Endothelial cell of umbilical vein (primary cell): ENCODE measurements around the gene TMEM120B. TPM values are rescaled to one million over a fixed set of nuclear protein-coding genes. Genes with fewer than 3 reads are reported as not detected.
A peak's percentile ranks its signal among the peaks of the same experiment; 100 is the strongest.

ENCODE experiments used
- BruUV-seq: library from RNA; stranded (reverse); fragments of 400-500 nt; replicated peaks from 2 replicates; lab custom pipeline; 2021; lab: Mats Ljungman, UMichigan
- CTCF ChIA-PET: fragments of 300-600, 350-600 bp; sonication (Branson Sonifier 250); formaldehyde crosslinking; loops from one replicate; lab custom pipeline; 2021; ENCODE audit warnings: antibody characterized with exemption, inconsistent platforms; lab: Charles Lee
- POLR2A ChIA-PET: fragments of 300-600, 350-600 bp; sonication (Branson Sonifier 250); formaldehyde crosslinking; loops from one replicate; lab custom pipeline; 2021; ENCODE audit warnings: antibody characterized with exemption, inconsistent platforms; lab: Charles Lee
- DNase-seq: peaks from one replicate; pipeline ENCODE4 v3.0.0-alpha.2; 2011; ENCODE audit warnings: low read depth, low spot score
- FAIRE-seq: peaks from 2 replicates; lab custom pipeline; 2011; peaks lifted over from hg19 to GRCh38; lab: Jason Lieb, UNC
- H2AFZ ChIP-seq: 2 replicates; pipeline ENCODE4 v1.6.0; 2012; ENCODE audit warnings: low read depth, low read length, control low read depth, inconsistent platforms
- H3K27ac ChIP-seq: 2 replicates; pipeline ENCODE4 v1.5.1; 2011; ENCODE audit warnings: low read depth, mild to moderate bottlenecking, control low read depth, low read length, moderate library complexity; ENCODE audit not compliant: insufficient read depth
- H3K27me3 ChIP-seq, 2 experiments: 2 replicates each; pipeline versions ENCODE4 v1.6.0 to v1.6.1; 2011; ENCODE audit warnings: low read length in 2 of 2, mixed read lengths in 1 of 2; ENCODE audit not compliant: control insufficient read depth in 2 of 2, insufficient read depth in 2 of 2
- H3K36me3 ChIP-seq, 2 experiments: 2 replicates in 1 of 2; 3 replicates in 1 of 2; pipeline ENCODE4 v1.5.1; 2011; ENCODE audit warnings: low read length in 2 of 2, mild to moderate bottlenecking in 1 of 2, moderate library complexity in 1 of 2; ENCODE audit not compliant: control insufficient read depth in 2 of 2, insufficient read depth in 2 of 2; ENCODE audit errors: extremely low read depth in 1 of 2
- H3K4me1 ChIP-seq: 3 replicates; pipeline ENCODE4 v1.5.1; 2011; ENCODE audit warnings: mild to moderate bottlenecking, low read length; ENCODE audit not compliant: control insufficient read depth, insufficient read depth; ENCODE audit errors: extremely low read depth
- H3K4me2 ChIP-seq: 2 replicates; pipeline ENCODE4 v1.6.1; 2011; ENCODE audit warnings: low read length, control low read depth, mixed read lengths; ENCODE audit not compliant: insufficient read depth
- H3K4me3 ChIP-seq, 3 experiments: fragments of 200-600 bp in 1 of 3; sonication (generic), shearing (Covaris generic) in 1 of 3; replicated peaks in 1 of 3; 2 replicates each; pipeline ENCODE4 v1.5.1; 2011 to 2016; ENCODE audit warnings: control low read depth in 3 of 3, low read length in 3 of 3, mild to moderate bottlenecking in 2 of 3, inconsistent platforms in 1 of 3, low read depth in 1 of 3, moderate library complexity in 1 of 3; ENCODE audit not compliant: insufficient read depth in 1 of 3
- H3K79me2 ChIP-seq: 2 replicates; pipeline ENCODE4 v1.6.0; 2012; ENCODE audit warnings: low read length, inconsistent platforms; ENCODE audit not compliant: control insufficient read depth, insufficient read depth
- H3K9ac ChIP-seq: replicated peaks from 2 replicates; pipeline ENCODE3; 2011; ENCODE audit warnings: low read length, control low read depth; ENCODE audit not compliant: insufficient read depth; ENCODE audit errors: extremely low read depth
- H3K9me1 ChIP-seq: replicated peaks from 3 replicates; pipeline ENCODE4 v1.6.0; 2011; ENCODE audit warnings: mild to moderate bottlenecking, low read length; ENCODE audit not compliant: control insufficient read depth, insufficient read depth; ENCODE audit errors: extremely low read depth
- H3K9me3 ChIP-seq: replicated peaks from 2 replicates; pipeline ENCODE4 v1.5.1; 2012; ENCODE audit warnings: low read length, inconsistent platforms; ENCODE audit not compliant: control insufficient read depth, insufficient read depth
- H4K20me1 ChIP-seq: replicated peaks from 2 replicates; pipeline ENCODE3; 2011; ENCODE audit warnings: mild to moderate bottlenecking, low read length; ENCODE audit not compliant: control insufficient read depth, insufficient read depth; ENCODE audit errors: extremely low read depth
- EZH2 ChIP-seq: IDR thresholded peaks from 2 replicates; pipeline ENCODE4 v1.6.1; 2012; ENCODE audit warnings: borderline replicate concordance, low read depth, mild to moderate bottlenecking, moderate library complexity, low read length, inconsistent platforms; ENCODE audit not compliant: severe bottlenecking
- FOS ChIP-seq: IDR thresholded peaks from 2 replicates; pipeline ENCODE4 v1.6.1; 2011; ENCODE audit warnings: mild to moderate bottlenecking, low read length, moderate library complexity, borderline replicate concordance; ENCODE audit not compliant: insufficient read depth
- GATA2 ChIP-seq: IDR thresholded peaks from 2 replicates; pipeline ENCODE4 v1.7.0; 2011; ENCODE audit warnings: low read depth, mild to moderate bottlenecking, moderate library complexity, mixed read lengths, low read length; ENCODE audit not compliant: insufficient read length, insufficient read depth
- JUN ChIP-seq: IDR thresholded peaks from 2 replicates; pipeline ENCODE4 v1.6.1; 2011; ENCODE audit warnings: borderline replicate concordance, low read depth; ENCODE audit not compliant: insufficient read length, insufficient read depth
- MYC ChIP-seq: IDR thresholded peaks from one replicate; pipeline ENCODE4 v1.6.1; 2011; ENCODE audit warnings: mild to moderate bottlenecking, low read depth, low read length
- POLR2A ChIP-seq: IDR thresholded peaks from 2 replicates; pipeline ENCODE4 v1.6.1; 2012; ENCODE audit warnings: low read depth, mild to moderate bottlenecking, control low read depth, low read length
- POLR2AphosphoS5 ChIP-seq: IDR thresholded peaks from 2 replicates; pipeline ENCODE4 v1.6.1; 2012; ENCODE audit warnings: low read depth, mild to moderate bottlenecking, control low read depth, low read length, moderate library complexity; ENCODE audit not compliant: insufficient read depth
- dilution Hi-C: fragments of 300-500 bp; cut with MboI; formaldehyde crosslinking; loops from one replicate; pipeline ENCODE4 v1.15.0; 2019; ENCODE audit warnings: low sequenced_read_pairs; ENCODE audit not compliant: extremely low pct_ligation_motif_present
- intact Hi-C: fragments of 100-400 bp; cut with micrococcal nuclease; formaldehyde crosslinking; loops from one replicate; pipeline ENCODE4 v1.10.0; 2022
- polyA plus RNA-seq, 4 experiments: library from polyadenylated mRNA; depleted of rRNA in 3 of 4; stranded (reverse) in 3 of 4; unstranded in 1 of 4; fragments of >200 nt; gene quantifications; 2 replicates each; pipeline versions ENCODE4 v1.2.1 to v1.2.3, GENCODE V29; 2011 to 2012; ENCODE audit warnings: missing spikeins in 1 of 4
- total RNA-seq: library from RNA; stranded (reverse); gene quantifications from 2 replicates; pipeline ENCODE4 v1.2.3, GENCODE V29; 2021
- TF ChIP-seq, protein P1 (sequence below): IDR thresholded peaks from 2 replicates; pipeline ENCODE4 v1.6.1; 2011; ENCODE audit not compliant: insufficient read depth, insufficient read length
- TF ChIP-seq, protein P2 (sequence below), 2 donors: IDR thresholded peaks; 1 replicate in 1 of 2; 2 replicates in 1 of 2; pipeline ENCODE4 v1.5.1; 2011; ENCODE audit warnings: low read length in 2 of 2, mild to moderate bottlenecking in 2 of 2, moderate library complexity in 2 of 2, control low read depth in 1 of 2, inconsistent platforms in 1 of 2, low read depth in 1 of 2; ENCODE audit not compliant: insufficient read depth in 1 of 2; ENCODE audit errors: extremely low read depth in 1 of 2

The TMEM120B gene
- total and polyA plus RNA-seq, 2 donors (not counting 3 experiments of a cell fraction or from before 2014, with no cell fraction given) = 10.4 to 12.8 TPM

DNA sequence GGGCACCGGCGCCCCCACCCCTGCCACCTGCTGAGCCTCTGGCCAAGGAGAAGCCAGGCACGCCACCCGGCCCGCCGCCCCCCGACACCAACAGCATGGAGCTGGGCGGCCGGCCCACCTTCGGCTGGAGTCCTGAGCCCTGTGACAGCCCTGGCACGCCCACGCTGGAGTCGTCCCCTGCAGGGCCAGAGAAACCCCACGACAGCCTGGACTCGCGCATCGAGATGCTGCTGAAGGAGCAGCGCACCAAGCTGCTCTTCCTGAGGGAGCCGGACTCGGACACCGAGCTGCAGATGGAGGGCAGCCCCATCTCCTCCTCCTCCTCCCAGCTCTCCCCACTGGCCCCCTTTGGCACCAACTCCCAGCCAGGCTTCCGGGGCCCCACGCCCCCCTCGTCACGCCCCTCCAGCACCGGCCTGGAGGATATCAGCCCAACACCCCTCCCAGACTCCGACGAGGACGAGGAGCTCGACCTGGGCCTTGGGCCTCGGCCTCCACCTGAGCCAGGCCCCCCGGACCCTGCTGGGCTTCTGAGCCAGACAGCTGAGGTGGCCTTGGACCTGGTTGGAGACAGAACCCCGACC lies 97.8 kb downstream of the TMEM120B start:
- Histone ChIP-seq H3K27me3 (no peaks in the 10 kb centered on the region), H3K27ac (no peak overlapping the region), H3K36me3 (peaks cover 4 to 38% of the 10 kb centered on the region in 2 experiments), H4K20me1 (no peaks in the 10 kb centered on the region), H3K4me1 (peaks cover 39% of the 10 kb centered on the region), H3K4me3 (no peak overlapping the region), H2AFZ (no peak overlapping the region), H3K9me1 (no peaks in the 10 kb centered on the region), H3K4me2 (no peak overlapping the region), H3K9me3 (no peaks in the 10 kb centered on the region), H3K79me2 (peaks cover 84% of the 10 kb centered on the region), H3K9ac (no peak overlapping the region)
- FAIRE-seq (no peak), DNase-seq (no peak)
- dilution Hi-C loops (no loop called here), intact Hi-C loops (no loop called here)
- TF ChIP-seq MYC (no peak), POLR2A (no peak), GATA2 (no peak), FOS (no peak), POLR2AphosphoS5 (no peak), EZH2 (no peak), JUN (no peak)
- TF ChIP-seq, protein P1, sequence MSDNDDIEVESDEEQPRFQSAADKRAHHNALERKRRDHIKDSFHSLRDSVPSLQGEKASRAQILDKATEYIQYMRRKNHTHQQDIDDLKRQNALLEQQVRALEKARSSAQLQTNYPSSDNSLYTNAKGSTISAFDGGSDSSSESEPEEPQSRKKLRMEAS = no peak
- TF ChIP-seq, protein P2, sequence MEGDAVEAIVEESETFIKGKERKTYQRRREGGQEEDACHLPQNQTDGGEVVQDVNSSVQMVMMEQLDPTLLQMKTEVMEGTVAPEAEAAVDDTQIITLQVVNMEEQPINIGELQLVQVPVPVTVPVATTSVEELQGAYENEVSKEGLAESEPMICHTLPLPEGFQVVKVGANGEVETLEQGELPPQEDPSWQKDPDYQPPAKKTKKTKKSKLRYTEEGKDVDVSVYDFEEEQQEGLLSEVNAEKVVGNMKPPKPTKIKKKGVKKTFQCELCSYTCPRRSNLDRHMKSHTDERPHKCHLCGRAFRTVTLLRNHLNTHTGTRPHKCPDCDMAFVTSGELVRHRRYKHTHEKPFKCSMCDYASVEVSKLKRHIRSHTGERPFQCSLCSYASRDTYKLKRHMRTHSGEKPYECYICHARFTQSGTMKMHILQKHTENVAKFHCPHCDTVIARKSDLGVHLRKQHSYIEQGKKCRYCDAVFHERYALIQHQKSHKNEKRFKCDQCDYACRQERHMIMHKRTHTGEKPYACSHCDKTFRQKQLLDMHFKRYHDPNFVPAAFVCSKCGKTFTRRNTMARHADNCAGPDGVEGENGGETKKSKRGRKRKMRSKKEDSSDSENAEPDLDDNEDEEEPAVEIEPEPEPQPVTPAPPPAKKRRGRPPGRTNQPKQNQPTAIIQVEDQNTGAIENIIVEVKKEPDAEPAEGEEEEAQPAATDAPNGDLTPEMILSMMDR (IDR thresholded peaks at IDR 0.05; ENCODE audit: extremely low read depth in 1 of 2, insufficient read depth in 1 of 2, low read depth in 1 of 2, low read length in 2 of 2) = no peak
- ChIA-PET CTCF (interaction anchor here (0.9 to 12.8 kb wide), 5 partner anchors 12 to 78 kb away, joined by 3 to 774 read pairs (median 19); partner anchors contain the start of genes RHOF and SETD1B), POLR2A (interaction anchor here (1.0 to 2.5 kb wide), 3 partner anchors 8 to 124 kb away, joined by 3 to 37 read pairs (median 20); partner anchors contain the start of gene RHOF)
- BruUV-seq = TSS peak; percentile 35
